ENCODE data around the gene BCAT1. TPM values are rescaled to one million over a fixed set of nuclear protein-coding genes. Genes with fewer than 3 reads are reported as not detected.
"Not testable (repeated sequence)": the region's sequence is repeated elsewhere in the genome, so short reads cannot be mapped to it uniquely, and the experiment has no call there.

Gene BCAT1
- polyA plus RNA-seq, 1 donor = 39.8 TPM

GRCh38 chr12:24898606-24899005, 50.3 kb downstream of the BCAT1 start:
- no peak for DNase-seq

- DNase-seq = no peak
Measured at GRCh38 chr12:24898185-24898584, 50.7 kb downstream of the BCAT1 start.

GRCh38 chr12:24896171-24896570, 52.7 kb downstream of the BCAT1 start:
- DNase-seq = no peak

GRCh38 chr12:24895612-24896011, 53.3 kb downstream of the BCAT1 start:
- DNase-seq = no peak

GRCh38 chr12:24894879-24895278, 54.0 kb downstream of the BCAT1 start:
- DNase-seq = no peak

- DNase-seq = no peak
Measured at GRCh38 chr12:24890048-24890803, 58.7 kb downstream of the BCAT1 start.

GRCh38 chr12:24889411-24889810, 59.5 kb downstream of the BCAT1 start:
- no peak for DNase-seq

- no peak for DNase-seq
Measured at GRCh38 chr12:24888813-24889212, 60.1 kb downstream of the BCAT1 start.

- DNase-seq = no peak
Measured at GRCh38 chr12:24884911-24885310, 64.0 kb downstream of the BCAT1 start.

GRCh38 chr12:24881724-24882371, 67.1 kb downstream of the BCAT1 start:
- DNase-seq = no peak

GRCh38 chr12:24881227-24881626, 67.7 kb downstream of the BCAT1 start:
- DNase-seq = no peak

GRCh38 chr12:24880732-24881131, 68.2 kb downstream of the BCAT1 start:
- no peak for DNase-seq

GRCh38 chr12:24879644-24880043, 69.3 kb downstream of the BCAT1 start:
- no peak for DNase-seq

- no peak for DNase-seq
Measured at GRCh38 chr12:24875014-24875413, 73.9 kb downstream of the BCAT1 start.

GRCh38 chr12:24872211-24872610, 76.7 kb downstream of the BCAT1 start:
- DNase-seq = no peak

- DNase-seq = not testable (repeated sequence)
Measured at GRCh38 chr12:24866139-24866538, 82.8 kb downstream of the BCAT1 start.

GRCh38 chr12:24864796-24865125, 84.1 kb downstream of the BCAT1 start:
- DNase-seq = no peak

- DNase-seq = no peak
Measured at GRCh38 chr12:24861766-24862540, 86.9 kb downstream of the BCAT1 start.

GRCh38 chr12:24860546-24860945, 88.4 kb downstream of the BCAT1 start:
- DNase-seq = no peak

- DNase-seq = no peak
Measured at GRCh38 chr12:24856541-24856940, 92.4 kb downstream of the BCAT1 start.

GRCh38 chr12:24854908-24855307, 94.0 kb downstream of the BCAT1 start:
- no peak for DNase-seq

GRCh38 chr12:24854017-24854416, 94.9 kb downstream of the BCAT1 start:
- no peak for DNase-seq

- DNase-seq = no peak
Measured at GRCh38 chr12:24853588-24853987, 95.3 kb downstream of the BCAT1 start.

- DNase-seq = no peak
Measured at GRCh38 chr12:24853094-24853493, 95.8 kb downstream of the BCAT1 start.
